NCI-H2196 (cell line): ENCODE measurements around the gene DNAAF5.
A peak's percentile ranks its signal among the peaks of the same experiment; 100 is the strongest.
"Not testable (repeated sequence)": the region's sequence is repeated elsewhere in the genome, so short reads cannot be mapped to it uniquely, and the experiment has no call there.

Source experiments
- DNase-seq: peaks from one replicate; lab custom pipeline; 2025; ENCODE audit not compliant: unreplicated experiment; lab: John Stamatoyannopoulos, UW

Gene DNAAF5

DNA sequence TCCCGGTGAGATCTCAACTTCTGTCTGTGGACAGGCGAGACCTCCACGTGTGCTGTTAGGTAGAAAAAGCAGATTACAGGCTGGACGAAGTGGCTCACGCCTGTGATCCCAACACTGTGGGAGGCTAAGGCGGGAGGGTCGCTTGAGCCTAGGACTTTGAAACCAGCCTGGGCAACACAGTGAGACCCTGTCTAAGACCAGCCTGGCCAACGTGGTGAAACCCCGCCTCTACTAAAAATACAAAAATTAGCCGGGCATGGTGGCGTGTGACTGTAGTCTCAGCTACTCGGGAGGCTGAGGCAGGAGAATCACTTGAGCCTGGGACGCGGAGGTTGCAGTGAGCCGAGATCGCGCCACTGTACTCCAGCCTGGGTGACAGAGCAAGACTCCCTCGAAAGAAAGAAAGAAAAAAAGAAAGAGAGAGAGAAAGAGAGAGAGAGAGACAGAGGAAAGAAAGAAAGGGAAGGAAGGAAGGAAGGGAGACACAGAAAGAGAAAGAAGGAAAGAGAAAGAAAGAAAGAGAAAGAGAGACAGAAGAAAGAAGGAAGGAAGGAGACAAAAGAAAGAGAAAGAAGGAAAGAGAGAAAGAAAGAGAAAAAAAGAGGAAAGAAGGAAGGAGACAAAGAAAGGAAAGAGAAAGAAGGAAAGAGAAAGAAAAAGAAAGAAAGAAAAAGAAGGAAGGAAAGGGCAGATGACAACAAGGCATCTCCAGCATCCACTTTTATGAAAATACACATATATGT is 76.2 kb downstream of the DNAAF5 start:
- no peak for DNase-seq

DNA sequence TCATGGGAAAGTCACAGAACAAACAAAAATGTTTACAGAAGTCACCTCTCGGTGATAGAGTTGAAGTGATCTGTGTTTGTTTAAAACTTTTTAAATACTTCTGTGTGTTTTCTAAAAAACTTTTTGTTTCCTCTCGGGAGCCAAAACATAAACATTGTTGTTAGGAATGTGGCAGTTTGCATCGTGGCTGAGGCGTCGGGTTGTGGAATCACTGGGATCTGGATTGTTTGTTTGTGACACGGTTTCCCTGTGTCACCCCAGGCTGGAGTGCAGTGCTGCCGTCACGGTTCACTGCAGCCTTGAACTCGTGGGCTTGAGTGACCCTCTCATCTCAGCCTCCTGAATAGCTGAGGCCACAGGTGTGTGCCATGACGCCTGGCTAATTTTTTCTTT is 76.7 kb downstream of the DNAAF5 start:
- no peak for DNase-seq

DNA sequence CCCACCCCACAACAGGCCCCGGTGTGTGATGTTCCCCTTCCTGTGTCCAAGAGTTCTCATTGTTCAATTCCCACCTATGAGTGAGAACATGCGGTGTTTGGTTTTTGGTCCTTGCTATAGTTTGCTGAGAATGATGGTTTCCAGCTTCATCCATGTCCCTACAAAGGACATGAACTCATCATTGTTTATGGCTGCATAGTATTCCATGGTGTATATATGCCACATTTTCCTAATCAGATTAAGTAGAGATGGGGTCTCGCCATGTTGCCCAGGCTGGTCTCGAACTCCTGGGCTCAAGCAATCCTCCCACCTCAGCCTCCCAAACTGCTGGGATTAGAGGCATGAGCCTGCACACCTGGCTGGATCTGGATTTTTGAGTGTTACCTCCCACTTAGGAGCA is 77.3 kb downstream of the DNAAF5 start:
- not testable (repeated sequence) for DNase-seq

DNA sequence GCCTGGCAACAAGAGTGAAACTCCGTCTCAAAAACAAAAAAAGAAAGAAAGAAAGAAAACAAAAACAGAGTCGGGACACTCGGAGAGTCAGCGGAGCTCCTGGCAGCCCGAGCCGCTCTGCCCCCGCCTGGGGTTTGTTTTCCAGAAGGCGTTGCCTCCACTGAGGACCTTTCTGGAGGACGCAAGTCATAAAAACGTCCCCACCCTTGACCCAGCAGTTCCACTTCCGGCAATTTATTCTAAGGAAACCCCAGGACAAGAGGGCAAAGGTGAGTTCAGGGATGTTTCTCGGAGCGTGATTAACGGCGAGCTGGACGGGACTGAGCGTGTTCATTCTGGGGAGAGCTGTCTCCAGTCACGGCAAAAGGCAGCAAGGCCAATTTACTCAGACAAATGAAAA is 78.8 kb downstream of the DNAAF5 start:
- no peak for DNase-seq

DNA sequence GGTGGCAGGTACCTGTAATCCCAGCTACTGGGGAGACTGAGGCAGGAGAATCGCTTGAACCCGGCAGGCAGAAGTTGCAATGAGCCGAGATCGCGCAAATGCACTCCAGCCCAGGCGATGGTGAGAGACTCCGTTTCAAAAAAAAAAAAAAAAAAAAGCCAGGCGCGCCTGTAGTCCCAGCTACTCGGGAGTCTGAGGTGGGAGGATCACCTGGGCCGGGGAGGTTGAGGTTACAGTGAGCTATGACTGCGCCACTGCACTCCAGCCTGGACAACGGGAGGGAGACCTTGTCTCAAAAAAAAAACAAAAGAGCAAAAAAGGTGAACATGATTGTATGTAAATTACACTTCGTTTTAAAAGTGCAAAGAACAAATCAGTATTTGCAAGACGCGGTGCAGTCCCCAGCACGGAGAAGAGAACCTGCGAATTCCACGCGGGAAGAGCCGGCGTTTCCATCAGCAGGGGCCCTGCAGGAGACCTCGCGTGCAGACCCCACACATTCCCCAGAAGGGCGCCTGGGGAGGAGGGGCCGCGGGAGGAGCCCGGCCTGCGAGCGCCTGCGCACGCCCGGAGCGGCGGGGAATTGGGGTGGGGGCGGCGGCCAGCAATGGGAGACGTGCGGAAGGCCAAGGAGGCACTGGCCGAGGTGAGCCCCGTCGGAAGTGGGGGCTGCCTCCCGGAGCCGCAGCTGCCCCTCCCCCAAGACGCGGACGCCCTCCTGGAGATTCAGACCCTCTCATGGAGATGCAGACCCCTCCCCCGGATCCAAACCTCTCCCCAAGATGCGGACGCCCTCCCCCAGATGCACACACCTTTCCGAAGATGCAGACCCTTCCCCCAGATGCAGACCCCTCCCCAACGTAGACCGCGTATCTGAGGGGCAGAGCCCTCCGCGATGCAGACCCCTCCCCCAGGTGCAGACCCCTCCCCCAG is 89.1 kb downstream of the DNAAF5 start:
- DNase-seq: peak; percentile 24

DNA sequence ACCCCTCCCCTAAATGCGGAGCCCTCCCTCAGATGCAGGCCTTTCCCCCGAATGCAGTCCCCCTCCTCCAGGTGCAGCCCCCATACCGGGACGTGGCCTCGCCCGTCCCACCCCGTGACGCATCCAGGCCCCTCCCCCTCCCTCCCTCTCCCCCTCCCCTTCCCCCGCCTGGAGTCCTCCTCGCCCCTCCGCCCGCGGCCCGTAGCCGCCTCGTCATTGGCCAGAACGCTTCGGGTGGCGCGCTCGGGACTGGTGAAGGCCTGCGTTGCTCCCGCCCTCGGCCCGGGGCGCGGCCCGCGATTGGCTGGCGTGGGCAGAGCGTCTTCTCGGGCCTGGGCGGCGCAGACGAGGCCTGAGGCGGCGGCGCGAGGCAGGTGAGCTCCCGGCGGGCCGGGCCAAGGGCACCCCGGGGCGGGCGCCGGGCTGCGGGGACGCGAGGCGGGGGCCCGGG is 89.8 kb downstream of the DNAAF5 start:
- DNase-seq: peak; percentile 99

DNA sequence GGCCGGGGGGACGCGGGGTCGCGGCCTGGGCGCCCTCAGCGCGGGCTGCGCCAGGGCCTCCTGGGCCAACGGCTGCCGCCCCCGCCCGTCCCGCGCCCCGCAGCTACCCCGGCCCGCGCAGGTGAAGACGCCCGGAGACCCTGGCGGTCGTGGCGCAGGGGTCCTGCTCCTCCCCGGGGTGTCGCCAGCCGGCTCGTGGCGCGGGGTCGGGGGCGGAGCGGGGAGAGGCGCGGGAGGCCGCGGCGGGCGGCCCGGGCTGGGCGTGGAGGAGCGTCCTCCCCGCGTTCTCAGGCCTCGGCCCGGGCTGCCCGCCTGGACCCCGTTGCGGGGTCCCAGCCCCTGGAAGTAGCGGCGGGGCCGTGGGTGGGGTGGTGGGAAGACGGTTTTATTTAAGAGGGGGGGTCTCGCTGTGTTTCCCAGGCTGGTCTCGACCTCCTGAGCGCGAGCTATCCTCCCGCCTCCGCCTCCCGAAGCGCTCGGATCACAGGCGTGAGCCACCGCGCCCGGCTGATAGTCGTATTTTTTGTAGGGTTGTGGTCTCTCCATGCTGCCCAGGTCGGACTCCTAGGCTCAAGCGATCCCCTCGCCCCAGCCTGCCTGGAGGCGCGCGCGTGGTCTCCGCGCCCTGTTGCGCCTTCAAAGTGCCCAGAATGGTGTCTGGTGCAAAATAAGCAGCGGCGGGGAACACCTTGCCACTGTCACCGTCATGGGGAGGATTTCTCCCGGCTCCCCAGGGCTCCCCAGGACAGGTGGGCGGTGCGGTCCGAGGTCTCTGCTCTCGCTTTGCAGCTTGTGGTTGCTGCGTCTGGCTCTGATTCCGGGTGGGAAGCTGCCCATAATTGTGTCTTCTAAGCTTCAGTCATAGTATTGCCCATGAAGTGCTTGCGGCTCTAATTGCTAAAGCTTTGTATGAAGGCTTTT is 90.5 kb downstream of the DNAAF5 start:
- DNase-seq: no peak

DNA sequence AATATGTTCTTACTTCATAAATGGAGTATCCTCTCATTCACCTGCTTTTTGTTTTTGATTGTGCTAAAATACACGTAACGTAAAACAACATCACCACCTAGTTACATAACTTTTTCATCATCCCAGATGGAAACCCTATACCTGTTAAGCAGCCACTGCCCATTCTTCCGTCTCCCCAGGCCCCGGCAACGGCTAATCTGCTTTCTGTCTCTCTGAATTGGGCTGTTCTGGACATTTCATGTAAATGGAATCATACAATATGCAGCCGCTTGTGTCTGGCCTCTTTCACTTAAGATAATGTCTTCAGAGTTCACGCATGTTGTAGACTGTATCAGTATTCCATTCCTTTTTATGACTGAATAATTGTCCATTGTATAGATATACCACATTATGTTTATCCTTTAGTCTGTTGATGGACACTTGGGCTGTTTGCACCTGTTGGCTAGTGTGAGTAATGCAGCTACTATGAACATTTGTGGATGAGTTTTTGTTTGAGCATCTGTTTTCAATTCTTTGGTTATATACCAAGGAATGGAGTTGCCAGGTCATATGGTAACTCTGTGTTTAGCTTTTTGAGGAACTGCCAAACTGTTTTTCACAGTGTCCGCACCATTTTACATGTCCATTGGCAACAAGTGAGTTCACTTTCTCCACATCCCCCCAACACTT is 91.7 kb downstream of the DNAAF5 start:
- DNase-seq: no peak

DNA sequence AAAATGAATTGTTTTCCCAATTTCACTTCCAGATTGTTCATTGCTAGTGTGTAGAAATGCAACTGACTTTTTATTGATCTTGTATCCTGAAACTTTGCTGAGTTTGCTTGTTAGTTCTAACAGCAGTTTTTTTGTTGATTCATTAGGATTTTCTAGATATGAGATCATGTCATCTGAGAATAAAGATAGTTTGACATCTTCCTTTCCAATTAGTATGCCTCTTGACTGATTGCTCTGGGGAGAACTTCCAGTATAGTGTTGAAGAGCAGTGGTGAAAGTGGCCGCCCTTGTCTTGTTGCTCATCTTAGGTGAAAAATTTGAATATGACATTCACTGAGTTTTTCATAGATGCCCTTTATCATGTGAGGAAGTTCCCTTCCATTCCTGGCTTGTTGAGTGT is 93.8 kb downstream of the DNAAF5 start:
- no peak for DNase-seq

DNA sequence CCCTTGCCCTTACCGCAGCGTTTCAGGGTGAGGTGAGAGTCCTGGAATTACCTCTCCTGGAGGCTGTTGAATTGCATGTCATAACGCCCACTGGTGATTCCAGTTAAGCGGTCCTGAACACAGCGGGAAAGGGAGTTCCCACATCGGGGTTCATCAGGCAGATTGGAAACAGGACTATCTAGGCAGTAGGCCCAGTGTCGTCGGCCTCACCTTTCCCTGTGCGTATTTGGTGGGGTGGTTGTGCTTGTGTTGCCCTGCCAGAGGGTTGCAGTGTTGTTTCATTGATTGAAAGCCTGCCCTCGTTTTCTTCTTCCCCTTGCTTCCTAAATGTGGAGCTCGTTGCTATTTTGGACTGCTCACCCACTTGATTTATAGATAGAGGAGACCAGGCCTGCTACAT is 95.2 kb downstream of the DNAAF5 start:
- no peak for DNase-seq

DNA sequence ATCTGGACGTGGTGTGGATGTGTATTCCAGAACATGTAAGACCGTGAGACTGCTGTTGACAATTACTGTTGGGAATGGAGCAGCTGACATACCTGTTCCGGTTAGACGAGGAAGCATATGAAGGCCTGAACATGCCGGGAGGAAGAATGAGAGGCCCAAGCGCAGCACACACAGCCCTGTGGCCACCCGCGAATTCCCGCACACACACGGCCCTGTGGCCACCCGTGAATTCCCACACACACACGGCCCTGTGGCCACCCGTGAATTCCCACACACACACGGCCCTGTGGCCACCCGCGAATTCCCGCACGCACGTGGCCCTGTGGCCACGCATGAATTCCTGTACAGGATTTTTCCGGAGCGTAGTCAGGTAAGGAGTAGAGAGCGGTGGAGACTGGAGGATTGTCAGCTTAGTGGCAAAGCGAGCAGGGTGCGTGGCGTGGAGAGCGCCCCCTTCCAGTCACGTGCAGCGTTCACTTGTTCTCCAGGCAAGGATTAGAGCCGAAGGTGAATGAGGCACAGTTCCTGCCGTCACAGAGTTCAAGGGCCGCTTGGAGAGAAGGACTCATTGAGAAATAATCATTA is 96.3 kb downstream of the DNAAF5 start:
- no peak for DNase-seq

DNA sequence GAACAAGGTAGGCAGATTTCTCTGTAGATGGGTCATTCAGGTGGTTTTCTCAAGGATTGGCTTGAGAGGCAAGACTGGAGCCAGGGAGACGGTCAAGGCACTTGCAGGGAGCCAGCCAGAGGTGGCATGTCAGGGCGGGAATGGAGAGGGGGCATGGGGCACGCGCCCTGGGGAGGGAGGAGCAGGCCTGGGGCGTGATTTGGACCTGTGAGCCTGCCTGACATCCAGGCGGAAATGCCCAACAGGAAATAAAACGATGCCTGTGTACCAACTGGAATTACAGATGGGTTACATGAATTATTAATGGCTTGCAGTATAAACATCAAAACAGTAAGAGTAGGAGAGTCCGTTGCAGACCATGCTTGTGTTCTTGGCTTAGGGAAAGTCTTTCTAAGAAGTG is 97.2 kb downstream of the DNAAF5 start:
- DNase-seq: no peak

DNA sequence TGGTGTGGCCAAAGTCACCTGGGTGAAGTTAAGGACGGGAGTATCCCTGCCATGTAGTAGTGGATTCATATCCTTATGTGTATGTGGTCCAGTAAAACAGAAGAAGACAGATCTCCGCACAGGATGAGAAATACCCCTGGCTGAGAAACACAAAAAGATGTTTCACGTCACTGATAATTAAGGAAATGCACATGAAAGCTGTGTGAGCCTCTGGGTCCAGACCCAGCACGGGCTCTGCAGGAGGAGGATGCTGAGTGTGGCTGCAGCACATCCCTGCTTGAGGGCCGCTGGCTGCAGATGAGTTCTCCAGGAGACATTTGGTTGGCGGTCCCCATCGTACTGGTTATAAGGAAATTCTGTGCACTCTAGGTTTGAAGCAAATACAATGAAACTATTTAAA is 97.6 kb downstream of the DNAAF5 start:
- no peak for DNase-seq

DNA sequence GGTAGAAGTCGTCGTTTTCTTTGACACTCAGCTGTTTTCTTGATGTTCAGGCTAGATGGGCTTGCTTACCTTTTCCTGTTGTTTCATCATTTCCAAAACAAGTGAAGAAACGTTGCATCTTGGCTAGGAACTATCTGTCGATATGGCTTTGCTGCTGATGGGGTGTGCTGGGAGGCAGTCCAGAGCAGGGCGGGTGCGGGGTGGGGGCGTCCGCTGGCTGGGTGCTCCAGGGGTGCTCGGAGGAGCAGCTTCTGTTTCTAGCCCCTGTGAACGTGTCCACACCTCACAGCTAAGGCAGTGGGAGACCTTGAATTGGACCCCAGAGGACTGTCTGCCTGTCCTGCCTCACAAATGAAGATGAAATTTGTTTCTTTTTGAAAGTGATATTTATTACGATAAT is 98.2 kb downstream of the DNAAF5 start:
- no peak for DNase-seq

DNA sequence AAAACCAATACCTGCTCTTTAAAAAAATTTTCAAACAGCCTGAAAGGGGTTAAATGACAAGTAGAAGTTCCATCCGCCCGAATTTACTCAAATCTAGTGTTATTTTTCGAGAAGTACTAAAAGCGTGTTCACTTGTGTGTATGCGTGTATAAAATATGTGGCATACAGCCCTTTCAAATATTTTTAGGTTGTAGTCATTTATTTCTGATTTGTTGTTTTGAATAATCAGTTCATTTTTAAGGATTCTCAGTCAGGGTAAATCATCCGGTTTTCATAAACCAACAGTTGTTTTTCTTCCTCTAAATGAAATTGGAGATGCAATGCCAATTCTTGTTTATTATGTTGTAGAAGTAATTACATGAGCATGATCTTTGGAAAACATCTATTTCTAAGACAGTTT is 98.9 kb downstream of the DNAAF5 start:
- DNase-seq: no peak

DNA sequence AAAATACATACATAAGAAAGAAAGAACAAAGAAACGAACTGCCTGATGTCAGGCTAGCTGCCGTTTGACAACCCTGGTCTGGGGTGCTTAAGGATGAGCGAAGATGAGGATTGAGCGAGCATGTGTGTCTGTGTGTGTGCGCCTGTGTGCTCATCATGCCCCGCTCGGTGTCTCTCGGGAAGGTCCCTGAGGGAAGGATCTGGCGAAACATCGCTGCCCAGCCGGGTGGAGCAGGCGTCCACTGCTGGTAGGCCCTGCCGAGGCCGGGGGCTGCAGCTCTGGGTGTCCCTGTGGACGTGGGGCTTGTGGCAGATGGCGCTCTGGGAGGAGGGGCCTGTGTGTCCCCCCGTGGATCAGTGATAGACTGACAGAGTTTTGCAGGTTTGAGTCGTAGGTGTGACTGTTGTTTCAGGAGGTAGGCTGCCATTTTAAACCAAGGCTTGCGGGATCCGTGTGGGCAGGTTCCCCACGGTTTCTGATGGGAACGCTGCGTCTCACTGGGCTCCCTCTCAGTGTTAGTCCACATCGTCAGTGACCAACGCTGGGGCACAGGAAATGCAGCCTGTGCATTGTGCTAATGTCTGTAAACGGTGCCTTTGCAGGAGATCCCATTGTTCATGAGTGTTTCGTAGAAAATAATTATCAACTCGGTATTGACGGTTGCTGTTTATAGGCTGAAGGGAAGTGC is 99.9 kb downstream of the DNAAF5 start:
- no peak for DNase-seq

DNA sequence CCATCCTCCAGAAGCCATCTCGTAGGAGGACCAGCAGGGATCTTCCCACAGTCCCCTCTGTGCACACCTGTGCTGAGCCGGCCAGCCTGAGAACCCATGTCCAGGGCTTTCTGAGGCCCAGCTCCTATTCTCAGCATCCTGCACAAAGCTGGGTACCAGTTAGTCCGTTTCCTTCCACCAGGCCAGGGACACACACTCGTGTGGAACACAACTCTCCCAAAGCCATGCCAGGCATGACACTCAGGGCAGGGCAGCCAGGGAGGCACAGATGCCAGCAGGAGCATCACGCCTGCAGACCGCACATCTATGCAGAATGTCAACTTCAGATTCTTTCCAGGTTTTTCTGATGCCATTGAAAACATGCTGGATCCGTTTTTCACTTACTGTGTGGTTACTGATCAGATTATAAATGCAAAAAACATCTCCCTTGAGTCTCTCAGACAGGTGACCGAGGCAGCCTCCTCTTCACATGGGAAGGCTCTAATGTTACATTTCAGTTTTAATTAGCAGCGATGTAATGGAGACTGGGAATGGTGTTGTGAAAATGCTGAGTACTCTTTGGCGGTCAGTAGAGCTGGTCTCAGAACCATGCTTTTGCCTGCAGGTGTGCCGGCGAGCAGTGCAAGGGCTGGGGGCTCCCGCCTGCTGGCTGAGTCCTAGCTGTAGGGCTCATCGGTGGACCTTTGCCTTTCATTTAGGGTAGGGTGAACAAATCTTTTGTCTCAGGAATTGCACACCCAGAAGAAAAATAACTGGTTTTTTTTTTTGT is 102.5 kb downstream of the DNAAF5 start:
- no peak for DNase-seq

DNA sequence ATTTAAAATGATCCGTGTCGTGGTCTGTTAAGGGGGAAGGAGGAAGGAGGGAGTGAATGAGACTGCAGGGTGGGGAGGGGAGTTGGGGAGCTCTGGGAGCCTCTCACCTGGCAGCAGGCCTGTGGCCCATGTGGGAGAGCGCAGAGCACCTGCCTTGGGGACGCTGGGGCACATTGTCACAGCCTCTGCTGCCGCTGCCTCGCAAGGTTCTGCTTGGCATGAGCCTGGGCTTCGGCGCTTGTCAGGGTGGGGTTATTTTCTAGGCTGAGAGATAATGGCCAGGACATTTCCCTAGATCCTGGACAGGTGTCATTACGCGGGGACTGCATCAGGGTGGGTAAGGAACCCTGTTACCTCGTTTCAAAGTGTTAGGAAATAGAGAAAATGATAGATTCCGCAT is 103.6 kb downstream of the DNAAF5 start:
- DNase-seq: no peak

DNA sequence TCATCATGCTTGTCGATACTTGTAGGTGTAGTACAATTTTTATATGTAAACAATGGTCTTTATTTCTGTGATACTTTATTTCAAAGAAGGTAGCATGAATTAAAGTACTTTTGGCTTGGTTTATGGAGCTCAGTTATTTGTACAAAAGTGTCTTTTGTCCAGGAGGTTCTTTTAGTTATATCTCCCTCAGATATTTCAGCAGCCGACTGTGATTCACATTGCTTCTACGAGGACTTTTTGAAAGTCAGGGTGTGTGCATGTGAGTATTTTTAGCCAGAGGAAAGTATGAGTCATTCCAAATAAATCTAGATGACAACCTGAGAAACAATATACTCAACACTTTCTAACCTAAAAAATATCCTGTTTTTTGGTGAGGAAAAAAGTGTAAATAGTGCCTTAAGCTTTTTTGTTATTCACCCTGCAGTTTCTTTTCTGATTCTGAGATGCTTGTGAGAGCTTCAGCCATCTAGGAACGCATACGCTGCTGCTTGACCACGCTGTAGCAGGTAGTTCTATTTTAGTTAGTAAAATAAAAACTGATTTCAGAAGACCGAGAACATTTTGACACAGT is 105.2 kb downstream of the DNAAF5 start:
- no peak for DNase-seq
